ENCODE results near the gene GBP1. TPM values are rescaled to one million over a fixed set of nuclear protein-coding genes. Genes with fewer than 3 reads are reported as not detected.
"Not testable (repeated sequence)": the region's sequence is repeated elsewhere in the genome, so short reads cannot be mapped to it uniquely, and the experiment has no call there.

GBP1 gene
- total RNA-seq, 1 donor from 2014 or later = 62.5 TPM

DNA sequence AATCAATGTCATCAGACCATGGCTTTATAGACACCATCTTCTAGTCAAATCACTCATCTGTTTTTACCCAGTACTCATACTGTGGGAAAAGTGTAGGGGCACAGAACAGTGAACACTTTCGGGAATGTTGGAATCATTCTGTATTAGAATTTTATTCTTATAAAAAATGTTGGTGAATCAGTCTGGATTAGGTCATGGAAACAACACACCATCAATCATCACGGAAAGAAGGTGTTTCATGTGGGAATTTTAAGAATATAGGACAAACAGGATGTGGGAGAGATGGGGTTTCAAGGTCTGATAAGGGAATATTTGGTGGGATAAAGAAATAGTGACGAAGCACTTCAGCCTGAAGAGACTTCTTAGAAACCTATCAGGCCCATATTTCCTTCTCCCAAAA lies 17.3 kb downstream of the GBP1 start:
- Histone ChIP-seq H2AFZ (ENCODE audit: low read depth, low read length) (no peak overlapping the region), H3K9me3 (ENCODE audit: insufficient read depth, low read depth, low read length) (peaks cover 6% of the 10 kb centered on the region), H4K20me1 (ENCODE audit: insufficient read depth, low read length) (no peaks in the 10 kb centered on the region), H3K4me2 (ENCODE audit: low read length) (no peak overlapping the region), H3K36me3 (ENCODE audit: insufficient read depth, low read length) (peaks cover 7% of the 10 kb centered on the region), H3K79me2 (ENCODE audit: insufficient read depth, low read length) (no peaks in the 10 kb centered on the region), H3K4me3 (ENCODE audit: insufficient read depth, low read depth, low read length) (no peak overlapping the region), H3K9ac (ENCODE audit: low read length) (no peak overlapping the region), H3K4me1 (ENCODE audit: insufficient read depth, low read length) (peaks cover 4% of the 10 kb centered on the region), H3K27ac (ENCODE audit: low read depth, low read length) (peak overlapping the region; percentile 56), H3K27me3 (ENCODE audit: insufficient read depth, low read length) (no peaks in the 10 kb centered on the region)
- DNase-seq (ENCODE audit: low read depth) (peak; percentile 92), FAIRE-seq (peak; percentile 23)
- Mint-ChIP-seq H3K27me3 (ENCODE audit: low read depth, unreplicated experiment) (no peaks in the 10 kb centered on the region), H3K4me3 (ENCODE audit: unreplicated experiment) (no peak overlapping the region), H3K9me3 (ENCODE audit: unreplicated experiment) (no peaks in the 10 kb centered on the region), H3K36me3 (ENCODE audit: low read depth, unreplicated experiment) (peaks cover 3% of the 10 kb centered on the region), H3K4me1 (ENCODE audit: low read depth, unreplicated experiment) (no peaks in the 10 kb centered on the region), H3K27ac (ENCODE audit: unreplicated experiment) (peak overlapping the region; percentile 12)
- TF ChIP-seq EZH2 (IDR thresholded peaks at IDR 0.05; ENCODE audit: insufficient read depth, low read length) = no peak
- TF ChIP-seq, protein P1, sequence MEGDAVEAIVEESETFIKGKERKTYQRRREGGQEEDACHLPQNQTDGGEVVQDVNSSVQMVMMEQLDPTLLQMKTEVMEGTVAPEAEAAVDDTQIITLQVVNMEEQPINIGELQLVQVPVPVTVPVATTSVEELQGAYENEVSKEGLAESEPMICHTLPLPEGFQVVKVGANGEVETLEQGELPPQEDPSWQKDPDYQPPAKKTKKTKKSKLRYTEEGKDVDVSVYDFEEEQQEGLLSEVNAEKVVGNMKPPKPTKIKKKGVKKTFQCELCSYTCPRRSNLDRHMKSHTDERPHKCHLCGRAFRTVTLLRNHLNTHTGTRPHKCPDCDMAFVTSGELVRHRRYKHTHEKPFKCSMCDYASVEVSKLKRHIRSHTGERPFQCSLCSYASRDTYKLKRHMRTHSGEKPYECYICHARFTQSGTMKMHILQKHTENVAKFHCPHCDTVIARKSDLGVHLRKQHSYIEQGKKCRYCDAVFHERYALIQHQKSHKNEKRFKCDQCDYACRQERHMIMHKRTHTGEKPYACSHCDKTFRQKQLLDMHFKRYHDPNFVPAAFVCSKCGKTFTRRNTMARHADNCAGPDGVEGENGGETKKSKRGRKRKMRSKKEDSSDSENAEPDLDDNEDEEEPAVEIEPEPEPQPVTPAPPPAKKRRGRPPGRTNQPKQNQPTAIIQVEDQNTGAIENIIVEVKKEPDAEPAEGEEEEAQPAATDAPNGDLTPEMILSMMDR (IDR thresholded peaks at IDR 0.05; ENCODE audit: insufficient read depth, low read depth, low read length) = no peak

DNA sequence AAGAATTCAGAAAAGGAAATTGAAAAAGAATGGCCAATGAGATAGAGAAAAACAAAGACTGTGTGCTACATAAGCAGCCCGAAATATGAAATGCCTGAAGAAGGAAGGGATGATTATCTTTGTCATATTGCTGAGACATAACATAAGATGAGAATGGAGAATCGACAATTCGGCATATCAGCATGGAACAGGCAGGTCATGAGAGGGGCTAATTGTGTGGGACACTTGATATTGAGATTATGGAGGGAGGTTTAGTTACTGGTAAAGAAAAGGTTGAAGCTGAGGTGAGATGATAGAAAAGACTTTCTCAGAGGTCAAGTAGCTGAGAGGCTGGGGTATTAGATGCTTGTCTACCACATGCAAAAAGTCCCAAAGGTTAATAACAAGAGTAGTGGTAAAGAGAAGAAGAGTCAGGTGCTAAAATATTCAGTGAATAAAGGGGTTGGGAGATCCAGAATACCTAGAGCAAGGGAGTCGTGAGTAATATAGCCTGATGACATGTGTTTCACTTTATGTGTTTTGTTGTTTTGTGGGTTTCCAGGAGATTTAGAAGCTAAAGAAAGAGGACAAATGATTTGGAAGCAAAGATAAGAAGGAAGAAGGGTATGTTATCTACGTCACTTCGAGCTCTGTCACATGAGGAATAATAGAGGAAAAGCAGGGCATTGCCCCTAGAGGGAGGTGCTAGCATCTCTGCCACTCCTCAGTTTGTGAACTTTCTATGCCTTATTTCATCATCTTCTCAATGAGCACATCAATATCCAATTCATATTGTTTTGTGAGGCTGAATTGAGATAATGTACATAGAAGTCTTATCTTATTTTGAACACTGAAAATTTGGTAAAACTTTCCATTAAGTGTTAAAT lies 18.5 kb downstream of the GBP1 start:
- not testable (repeated sequence) for H3K27me3 Mint-ChIP-seq (ENCODE audit: low read depth, unreplicated experiment); H3K4me3 ChIP-seq (ENCODE audit: insufficient read depth, low read depth, low read length); H3K4me1 ChIP-seq (ENCODE audit: insufficient read depth, low read length); H3K9me3 ChIP-seq (ENCODE audit: insufficient read depth, low read depth, low read length); H3K9ac ChIP-seq (ENCODE audit: low read length); H2AFZ ChIP-seq (ENCODE audit: low read depth, low read length); H3K27ac Mint-ChIP-seq (ENCODE audit: unreplicated experiment); H3K9me3 Mint-ChIP-seq (ENCODE audit: unreplicated experiment); H3K27me3 ChIP-seq (ENCODE audit: insufficient read depth, low read length); DNase-seq (ENCODE audit: low read depth); H3K4me2 ChIP-seq (ENCODE audit: low read length); H3K79me2 ChIP-seq (ENCODE audit: insufficient read depth, low read length); H4K20me1 ChIP-seq (ENCODE audit: insufficient read depth, low read length); H3K4me1 Mint-ChIP-seq (ENCODE audit: low read depth, unreplicated experiment); H3K36me3 ChIP-seq (ENCODE audit: insufficient read depth, low read length); H3K4me3 Mint-ChIP-seq (ENCODE audit: unreplicated experiment); H3K36me3 Mint-ChIP-seq (ENCODE audit: low read depth, unreplicated experiment)
- H3K27ac ChIP-seq (ENCODE audit: low read depth, low read length) = peak overlapping the region; percentile 56
- peak; percentile 59 for FAIRE-seq

DNA sequence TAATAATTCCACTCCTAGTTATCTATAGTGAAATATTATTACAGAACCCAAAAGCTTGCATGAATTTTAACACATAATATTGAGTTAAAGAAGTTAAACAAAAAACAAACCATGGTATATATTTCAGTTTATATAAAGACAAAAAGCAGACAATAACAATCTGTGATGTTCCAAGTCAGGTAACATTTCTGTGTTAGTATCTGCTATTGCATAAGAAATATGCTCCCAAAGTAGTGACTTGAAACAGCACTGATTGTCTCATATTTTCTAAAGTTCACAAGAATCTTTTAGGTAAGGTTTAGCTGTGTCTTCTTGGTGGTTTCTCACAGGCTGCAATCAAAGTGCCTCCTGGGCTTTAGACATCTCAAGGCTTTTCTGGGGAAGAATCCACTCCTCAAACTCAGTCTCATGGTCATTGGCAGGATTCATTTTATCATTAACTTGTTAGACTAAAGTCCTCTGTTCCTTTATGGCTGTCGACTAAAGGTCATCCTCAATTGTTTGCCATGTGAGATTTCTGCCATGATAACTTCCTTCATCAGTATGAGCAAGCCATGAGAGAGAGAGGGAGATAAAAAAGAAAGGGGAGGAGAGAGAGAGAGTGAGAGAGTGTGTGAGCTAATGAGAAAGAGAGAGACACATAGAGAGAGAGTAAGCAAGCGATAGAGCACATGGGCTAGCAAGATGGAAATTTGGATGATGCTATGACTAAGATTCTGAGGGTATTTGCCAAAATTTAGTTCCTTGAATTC lies 19.9 kb downstream of the GBP1 start:
- no peaks in the 10 kb centered on the region for H3K27me3 Mint-ChIP-seq (ENCODE audit: low read depth, unreplicated experiment)
- H3K4me2 ChIP-seq (ENCODE audit: low read length) = no peak overlapping the region
- no peak overlapping the region for H3K9ac ChIP-seq (ENCODE audit: low read length)
- peaks cover 3% of the 10 kb centered on the region for H3K36me3 Mint-ChIP-seq (ENCODE audit: low read depth, unreplicated experiment)
- FAIRE-seq (peak; percentile 34), DNase-seq (ENCODE audit: low read depth) (no peak)
- peaks cover 4% of the 10 kb centered on the region for H3K4me1 ChIP-seq (ENCODE audit: insufficient read depth, low read length)
- H3K4me3 ChIP-seq (ENCODE audit: insufficient read depth, low read depth, low read length) = no peak overlapping the region
- H3K9me3 ChIP-seq (ENCODE audit: insufficient read depth, low read depth, low read length) = peaks cover 6% of the 10 kb centered on the region
- H4K20me1 ChIP-seq (ENCODE audit: insufficient read depth, low read length) = no peaks in the 10 kb centered on the region
- H3K27ac ChIP-seq (ENCODE audit: low read depth, low read length) = no peak overlapping the region
- H3K4me3 Mint-ChIP-seq (ENCODE audit: unreplicated experiment) = no peak overlapping the region
- no peaks in the 10 kb centered on the region for H3K27me3 ChIP-seq (ENCODE audit: insufficient read depth, low read length)
- TF ChIP-seq EZH2 (IDR thresholded peaks at IDR 0.05; ENCODE audit: insufficient read depth, low read length) = no peak
- TF ChIP-seq, protein P1 (IDR thresholded peaks at IDR 0.05; ENCODE audit: insufficient read depth, low read depth, low read length) = no peak
- no peaks in the 10 kb centered on the region for H3K79me2 ChIP-seq (ENCODE audit: insufficient read depth, low read length)
- no peak overlapping the region for H2AFZ ChIP-seq (ENCODE audit: low read depth, low read length)
- peaks cover 3% of the 10 kb centered on the region for H3K9me3 Mint-ChIP-seq (ENCODE audit: unreplicated experiment)
- H3K36me3 ChIP-seq (ENCODE audit: insufficient read depth, low read length) = no peaks in the 10 kb centered on the region
- H3K27ac Mint-ChIP-seq (ENCODE audit: unreplicated experiment) = no peak overlapping the region
- peaks cover 3% of the 10 kb centered on the region for H3K4me1 Mint-ChIP-seq (ENCODE audit: low read depth, unreplicated experiment)

Data from astrocyte (in vitro differentiated cells and primary cell).